Progenitor cell of endocrine pancreas (in vitro differentiated cells): ENCODE measurements around the gene CELF4. TPM values are rescaled to one million over a fixed set of nuclear protein-coding genes. Genes with fewer than 3 reads are reported as not detected.

Source experiments
- DNase-seq: peaks from one replicate; pipeline ENCODE4 v3.0.0; 2021; ENCODE audit warnings: low spot score; ENCODE audit not compliant: unreplicated experiment
- H3K27ac Mint-ChIP-seq: 2 replicates; pipeline ENCODE4 v1.8.0; 2021; ENCODE audit warnings: mild to moderate bottlenecking, moderate library complexity, mixed read lengths
- H3K27me3 Mint-ChIP-seq: 2 replicates; pipeline ENCODE4 v1.8.0; 2021; ENCODE audit warnings: mixed read lengths
- H3K36me3 Mint-ChIP-seq: 2 replicates; pipeline ENCODE4 v1.8.0; 2022; ENCODE audit warnings: mixed read lengths; ENCODE audit not compliant: insufficient read depth
- H3K4me1 Mint-ChIP-seq: 2 replicates; pipeline ENCODE4 v1.8.0; 2021; ENCODE audit warnings: low read depth, mixed read lengths
- H3K4me3 Mint-ChIP-seq: 2 replicates; pipeline ENCODE4 v1.8.0; 2021; ENCODE audit warnings: low read depth, mild to moderate bottlenecking, moderate library complexity, mixed read lengths
- H3K9me3 Mint-ChIP-seq: 2 replicates; pipeline ENCODE4 v1.8.0; 2021; ENCODE audit warnings: low read depth, mixed read lengths
- CTCF ChIP-seq: fragments of 200-600 bp; sonication (generic); IDR thresholded peaks from one replicate; pipeline ENCODE4 v1.5.0; 2021; ENCODE audit warnings: antibody characterized with exemption, mild to moderate bottlenecking; ENCODE audit not compliant: unreplicated experiment
- total RNA-seq: library from RNA; stranded (reverse); gene quantifications from 2 replicates; pipeline ENCODE4 v1.2.1, GENCODE V29; 2021

The CELF4 gene
- total RNA-seq, 1 donor from 2014 or later: 4.6 TPM

- TF ChIP-seq CTCF: no peak
- Mint-ChIP-seq H3K4me3 (no peak overlapping the region), H3K9me3 (no peaks in the 10 kb centered on the region), H3K27ac (no peak overlapping the region), H3K36me3 (no peaks in the 10 kb centered on the region), H3K27me3 (peaks cover 15% of the 10 kb centered on the region), H3K4me1 (no peaks in the 10 kb centered on the region)
- DNase-seq: no peak
These were observed 152.8 kb downstream of the CELF4 start for GRCh38 chr18:37412829-37413228.

- DNase-seq: no peak
- Mint-ChIP-seq H3K27ac (no peak overlapping the region), H3K4me3 (no peak overlapping the region), H3K4me1 (no peaks in the 10 kb centered on the region), H3K27me3 (peaks cover 14% of the 10 kb centered on the region), H3K9me3 (no peaks in the 10 kb centered on the region), H3K36me3 (no peaks in the 10 kb centered on the region)
- TF ChIP-seq CTCF: no peak
These were observed 153.3 kb downstream of the CELF4 start for GRCh38 chr18:37412333-37412732.

GRCh38 chr18:37409878-37410277, 155.7 kb downstream of the CELF4 start:
- DNase-seq: no peak
- TF ChIP-seq CTCF: no peak
- Mint-ChIP-seq H3K9me3 (no peaks in the 10 kb centered on the region), H3K27ac (no peak overlapping the region), H3K36me3 (no peaks in the 10 kb centered on the region), H3K27me3 (no peaks in the 10 kb centered on the region), H3K4me3 (no peak overlapping the region), H3K4me1 (no peaks in the 10 kb centered on the region)

GRCh38 chr18:37408676-37409265, 156.8 kb downstream of the CELF4 start:
- no peaks in the 10 kb centered on the region for H3K36me3 Mint-ChIP-seq
- no peak overlapping the region for H3K27ac Mint-ChIP-seq
- no peak for DNase-seq
- no peaks in the 10 kb centered on the region for H3K4me1 Mint-ChIP-seq
- TF ChIP-seq CTCF: no peak
- H3K9me3 Mint-ChIP-seq: no peaks in the 10 kb centered on the region
- no peak overlapping the region for H3K4me3 Mint-ChIP-seq
- no peaks in the 10 kb centered on the region for H3K27me3 Mint-ChIP-seq

- Mint-ChIP-seq H3K27ac (no peak overlapping the region), H3K9me3 (no peaks in the 10 kb centered on the region), H3K36me3 (no peaks in the 10 kb centered on the region), H3K27me3 (no peaks in the 10 kb centered on the region), H3K4me1 (no peaks in the 10 kb centered on the region), H3K4me3 (no peak overlapping the region)
- TF ChIP-seq CTCF: no peak
- DNase-seq: no peak
These were observed 158.0 kb downstream of the CELF4 start for GRCh38 chr18:37407571-37407970.
